ENCODE data around the gene CXCL16.
"Not testable (repeated sequence)": the region's sequence is repeated elsewhere in the genome, so short reads cannot be mapped to it uniquely, and the experiment has no call there.

Gene CXCL16

DNA sequence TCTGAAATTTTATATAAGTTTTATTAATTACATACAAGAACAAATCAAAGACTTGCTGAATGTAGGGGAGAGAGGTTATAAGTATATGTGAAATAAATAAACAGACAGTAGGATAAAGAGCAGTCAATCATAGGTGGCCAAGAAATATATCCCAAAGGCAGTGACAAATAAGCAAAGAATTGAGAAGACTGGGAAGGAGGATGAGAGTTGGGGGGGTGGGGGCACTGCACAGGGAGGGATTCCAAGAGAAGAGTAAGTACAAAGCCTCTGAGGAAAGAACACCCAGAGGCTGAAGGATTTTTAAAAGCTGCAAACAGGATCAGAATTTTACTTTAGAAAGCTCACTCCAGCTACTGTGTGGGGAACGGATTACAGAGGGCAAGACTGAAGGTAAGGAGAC is 38.6 kb downstream of the CXCL16 start:
- Histone ChIP-seq H3K4me2 (ENCODE audit: low read depth, low read length, poor library complexity, severe bottlenecking) (peak overlapping the region; percentile 92), H3K27ac (ENCODE audit: low read depth, low read length) (no peak overlapping the region)

DNA sequence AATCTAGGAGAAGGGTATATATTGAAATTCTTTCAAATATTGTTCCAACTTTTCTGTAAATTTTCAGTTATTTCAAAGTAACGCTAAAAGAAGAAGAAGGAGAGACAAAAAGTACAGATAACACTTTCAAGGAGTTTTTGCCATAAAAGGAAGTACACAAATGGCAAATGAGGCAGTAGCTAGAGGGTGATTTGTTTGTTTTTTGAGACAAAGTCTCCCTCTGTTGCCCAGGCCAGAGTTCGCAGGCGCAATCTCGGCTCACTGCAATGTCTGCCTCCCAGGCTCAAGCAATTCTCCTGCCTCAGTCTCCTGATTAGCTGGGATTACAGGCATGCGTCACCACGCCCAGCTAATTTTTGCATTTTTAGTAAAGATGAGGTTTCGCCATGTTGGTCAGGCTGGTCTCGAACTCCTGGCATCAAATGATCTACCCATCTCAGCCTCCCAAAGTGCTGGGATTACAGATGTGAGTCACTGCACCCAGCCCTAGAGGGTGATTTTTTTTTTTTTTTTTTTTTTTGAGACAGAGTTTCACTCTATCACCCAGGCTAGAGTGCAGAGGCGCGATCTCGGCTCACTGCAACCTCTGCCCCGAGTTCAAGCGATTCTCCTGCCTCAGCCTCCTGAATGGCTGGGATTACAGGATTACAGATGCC is 40.2 kb downstream of the CXCL16 start:
- H3K4me3 ChIP-seq (ENCODE audit: insufficient read depth, low read length, poor library complexity, severe bottlenecking); H4K20me1 ChIP-seq (ENCODE audit: low read depth, low read length); H3F3A ChIP-seq (ENCODE audit: insufficient read depth); H3K9me2 ChIP-seq (replicated peaks; ENCODE audit: insufficient read depth, low read length); H2AFZ ChIP-seq (ENCODE audit: low read depth, low read length, severe bottlenecking); H3K36me3 ChIP-seq (ENCODE audit: low read length); H3K9ac ChIP-seq (ENCODE audit: low read length); H3K27ac ChIP-seq (ENCODE audit: low read depth, low read length); H3K4me2 ChIP-seq (ENCODE audit: low read depth, low read length, poor library complexity, severe bottlenecking); H3K9me3 ChIP-seq (ENCODE audit: insufficient read depth, low read length); H3K27me3 ChIP-seq (ENCODE audit: low read length): not testable (repeated sequence)
- H3K79me2 ChIP-seq (ENCODE audit: insufficient read depth, low read length): peaks cover 93% of the 10 kb centered on the region

More for the DNA sequence above, 38.6 kb downstream of the CXCL16 start:
- Histone ChIP-seq H3K9ac (ENCODE audit: low read length) (0 out of 2 replicates have a peak overlapping the region, but pooled peaks have one; percentile 84), H3F3A (ENCODE audit: insufficient read depth) (peaks cover 6% of the 10 kb centered on the region), H3K9me2 (replicated peaks; ENCODE audit: insufficient read depth, low read length) (no peaks in the 10 kb centered on the region), H2AFZ (ENCODE audit: low read depth, low read length, severe bottlenecking) (no peak overlapping the region), H3K36me3 (ENCODE audit: low read length) (no peaks in the 10 kb centered on the region), H4K20me1 (ENCODE audit: low read depth, low read length) (no peaks in the 10 kb centered on the region), H3K9me3 (ENCODE audit: insufficient read depth, low read length) (no peaks in the 10 kb centered on the region), H3K27me3 (ENCODE audit: low read length) (no peaks in the 10 kb centered on the region), H3K79me2 (ENCODE audit: insufficient read depth, low read length) (peaks cover 83% of the 10 kb centered on the region), H3K4me3 (ENCODE audit: insufficient read depth, low read length, poor library complexity, severe bottlenecking) (no peak overlapping the region)
- TF ChIP-seq, protein P1, sequence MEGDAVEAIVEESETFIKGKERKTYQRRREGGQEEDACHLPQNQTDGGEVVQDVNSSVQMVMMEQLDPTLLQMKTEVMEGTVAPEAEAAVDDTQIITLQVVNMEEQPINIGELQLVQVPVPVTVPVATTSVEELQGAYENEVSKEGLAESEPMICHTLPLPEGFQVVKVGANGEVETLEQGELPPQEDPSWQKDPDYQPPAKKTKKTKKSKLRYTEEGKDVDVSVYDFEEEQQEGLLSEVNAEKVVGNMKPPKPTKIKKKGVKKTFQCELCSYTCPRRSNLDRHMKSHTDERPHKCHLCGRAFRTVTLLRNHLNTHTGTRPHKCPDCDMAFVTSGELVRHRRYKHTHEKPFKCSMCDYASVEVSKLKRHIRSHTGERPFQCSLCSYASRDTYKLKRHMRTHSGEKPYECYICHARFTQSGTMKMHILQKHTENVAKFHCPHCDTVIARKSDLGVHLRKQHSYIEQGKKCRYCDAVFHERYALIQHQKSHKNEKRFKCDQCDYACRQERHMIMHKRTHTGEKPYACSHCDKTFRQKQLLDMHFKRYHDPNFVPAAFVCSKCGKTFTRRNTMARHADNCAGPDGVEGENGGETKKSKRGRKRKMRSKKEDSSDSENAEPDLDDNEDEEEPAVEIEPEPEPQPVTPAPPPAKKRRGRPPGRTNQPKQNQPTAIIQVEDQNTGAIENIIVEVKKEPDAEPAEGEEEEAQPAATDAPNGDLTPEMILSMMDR (IDR thresholded peaks at IDR 0.05; ENCODE audit: insufficient read depth, low read length, poor library complexity, severe bottlenecking): no peak
- no peak for TF ChIP-seq EZH2phosphoT487 (conservative IDR thresholded peaks at IDR 0.05; ENCODE audit: low read length)

DNA sequence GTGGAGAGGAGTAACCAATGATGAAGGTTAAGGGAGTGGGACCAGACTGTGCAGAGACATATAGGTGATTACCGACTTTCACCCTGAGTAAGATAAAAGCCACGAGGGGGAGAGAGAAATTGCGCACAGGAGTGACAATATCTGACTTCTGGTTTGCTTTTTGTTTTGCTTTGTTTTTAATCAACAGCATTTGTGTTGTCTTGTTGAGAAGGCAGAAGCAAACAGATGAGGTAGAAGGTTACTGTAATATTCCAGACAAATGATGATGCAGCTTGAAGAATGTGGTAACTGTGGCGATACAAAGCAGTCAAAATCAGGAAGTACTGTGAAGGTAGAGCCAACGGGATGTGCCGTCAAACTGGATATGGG is 43.3 kb downstream of the CXCL16 start:
- Histone ChIP-seq H4K20me1 (ENCODE audit: low read depth, low read length) (peaks cover 4% of the 10 kb centered on the region; the same call in 1 of the 2 replicates), H3F3A (ENCODE audit: insufficient read depth) (no peaks in the 10 kb centered on the region; the same call in 1 of the 2 replicates), H3K27me3 (ENCODE audit: low read length) (no peaks in the 10 kb centered on the region), H3K9ac (ENCODE audit: low read length) (no peak overlapping the region), H3K4me3 (ENCODE audit: insufficient read depth, low read length, poor library complexity, severe bottlenecking) (no peak overlapping the region), H2AFZ (ENCODE audit: low read depth, low read length, severe bottlenecking) (no peak overlapping the region), H3K9me3 (ENCODE audit: insufficient read depth, low read length) (no peaks in the 10 kb centered on the region), H3K9me2 (replicated peaks; ENCODE audit: insufficient read depth, low read length) (no peaks in the 10 kb centered on the region), H3K4me2 (ENCODE audit: low read depth, low read length, poor library complexity, severe bottlenecking) (no peak overlapping the region), H3K27ac (ENCODE audit: low read depth, low read length) (no peak overlapping the region), H3K36me3 (ENCODE audit: low read length) (0 out of 2 replicates have a peak, but pooled peaks cover 4% of the 10 kb centered on the region), H3K79me2 (ENCODE audit: insufficient read depth, low read length) (peaks cover 94% of the 10 kb centered on the region)
- TF ChIP-seq, protein P1 (IDR thresholded peaks at IDR 0.05; ENCODE audit: insufficient read depth, low read length, poor library complexity, severe bottlenecking): no peak
- no peak for TF ChIP-seq EZH2phosphoT487 (conservative IDR thresholded peaks at IDR 0.05; ENCODE audit: low read length)

DNA sequence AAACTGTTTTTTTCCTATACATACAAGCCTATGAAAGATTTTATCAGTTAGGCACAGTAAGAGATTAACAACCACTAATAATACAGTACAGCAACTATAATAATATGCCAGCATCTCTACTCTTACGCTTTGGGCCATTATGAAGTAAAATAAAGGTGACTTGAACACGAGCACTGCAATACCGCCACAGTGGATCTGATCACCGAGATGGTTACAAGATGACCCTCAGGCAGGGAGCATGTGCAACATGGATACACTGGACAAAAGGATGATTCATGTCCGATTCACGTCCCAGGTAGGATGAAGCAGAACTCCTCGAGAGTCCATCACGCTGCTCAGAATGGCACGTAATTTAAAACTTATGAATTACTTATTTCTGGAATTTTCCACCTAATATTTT is 46.3 kb downstream of the CXCL16 start:
- Histone ChIP-seq H3K4me2 (ENCODE audit: low read depth, low read length, poor library complexity, severe bottlenecking) (no peak overlapping the region), H3K79me2 (ENCODE audit: insufficient read depth, low read length) (peaks cover 92% of the 10 kb centered on the region), H4K20me1 (ENCODE audit: low read depth, low read length) (peaks cover 4% of the 10 kb centered on the region; the same call in 1 of the 2 replicates), H3K27me3 (ENCODE audit: low read length) (no peaks in the 10 kb centered on the region), H3K4me3 (ENCODE audit: insufficient read depth, low read length, poor library complexity, severe bottlenecking) (no peak overlapping the region), H3K27ac (ENCODE audit: low read depth, low read length) (no peak overlapping the region), H3K9me2 (replicated peaks; ENCODE audit: insufficient read depth, low read length) (no peaks in the 10 kb centered on the region), H3K9ac (ENCODE audit: low read length) (no peak overlapping the region), H2AFZ (ENCODE audit: low read depth, low read length, severe bottlenecking) (no peak overlapping the region), H3K9me3 (ENCODE audit: insufficient read depth, low read length) (no peaks in the 10 kb centered on the region), H3F3A (ENCODE audit: insufficient read depth) (no peaks in the 10 kb centered on the region), H3K36me3 (ENCODE audit: low read length) (0 out of 2 replicates have a peak, but pooled peaks cover 8% of the 10 kb centered on the region)
- TF ChIP-seq EZH2phosphoT487 (conservative IDR thresholded peaks at IDR 0.05; ENCODE audit: low read length): no peak
- TF ChIP-seq, protein P1 (IDR thresholded peaks at IDR 0.05; ENCODE audit: insufficient read depth, low read length, poor library complexity, severe bottlenecking): no peak
